ENCODE data around the gene KLHL30. TPM values are rescaled to one million over a fixed set of nuclear protein-coding genes. Genes with fewer than 3 reads are reported as not detected.

Gene KLHL30
- total RNA-seq, 1 donor from 2014 or later: 14.3 TPM

Other genes with a start within 250 kb of the KLHL30 start
- gene UBE2F, start 171.7 kb upstream of the KLHL30 start, total RNA-seq: 61.0 TPM
- gene SCLY, start 77.7 kb upstream of the KLHL30 start, total RNA-seq: 8.8 TPM
- 0.08 TPM for gene ESPNL, start 38.3 kb upstream of the KLHL30 start, total RNA-seq
- 0.62 TPM for gene ERFE, start 20.3 kb downstream of the KLHL30 start, total RNA-seq
- gene ILKAP, start 65.0 kb downstream of the KLHL30 start, total RNA-seq: 29.5 TPM
- gene HES6, start 101.4 kb downstream of the KLHL30 start, total RNA-seq: 2.7 TPM
- 13.0 TPM for gene PER2, start 149.9 kb downstream of the KLHL30 start, total RNA-seq
- gene TRAF3IP1, start 181.8 kb downstream of the KLHL30 start, total RNA-seq: 16.3 TPM